Posterior vena cava (tissue), 2 donors: ENCODE results near the gene SLC19A2. TPM values are rescaled to one million over a fixed set of nuclear protein-coding genes. Genes with fewer than 3 reads are reported as not detected.

Experiments used
- DNase-seq: peaks from one replicate; pipeline ENCODE4 v3.0.0-alpha.2; 2020; ENCODE audit warnings: low spot score
- intact Hi-C, 2 donors: fragments of 100-400 bp; cut with DNase I; formaldehyde crosslinking; loops; one replicate each; pipeline versions ENCODE4 v1.14.1 to v1.14.2; 2022 to 2023
- total RNA-seq, 2 donors: library from RNA; stranded (reverse); fragmentation: NEBNext Ultra II Directional; extraction: Animal tissue kit (Norgen Biotek cat#: 25700); gene quantifications; one replicate each; pipeline ENCODE4 v1.2.1, GENCODE V29; 2021
- donor health status: DM: yes; HTN: yes; CAD: no.
- donor health status: DM: yes; HTN: yes; CAD: no.

The SLC19A2 gene
- total RNA-seq, 2 donors from 2014 or later, result 22.1 to 40.6 TPM

DNA sequence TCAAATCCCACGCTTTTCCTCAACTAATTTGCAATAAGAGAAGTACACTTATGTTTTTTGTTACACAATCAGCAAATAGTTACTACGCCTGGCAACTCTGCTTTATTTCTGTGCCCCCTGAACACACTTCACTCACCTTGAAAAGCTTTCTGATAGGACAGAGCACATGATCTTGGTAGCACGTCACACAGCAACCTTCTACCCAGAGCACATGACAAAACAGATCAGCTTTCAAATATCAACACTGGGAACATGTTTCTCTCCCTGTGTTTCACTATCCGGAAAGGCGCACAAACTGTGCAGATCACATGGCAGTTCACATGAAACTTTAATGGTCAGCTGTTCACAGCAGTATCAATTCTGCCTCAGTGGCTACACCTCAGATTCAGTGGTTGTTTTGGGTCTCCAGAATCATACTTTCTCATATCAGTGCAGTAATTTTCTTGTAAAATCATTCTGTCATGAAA lies 2.2 kb downstream of the SLC19A2 start:
- DNase-seq, result no peak
- intact Hi-C loops, result no loop called here

DNA sequence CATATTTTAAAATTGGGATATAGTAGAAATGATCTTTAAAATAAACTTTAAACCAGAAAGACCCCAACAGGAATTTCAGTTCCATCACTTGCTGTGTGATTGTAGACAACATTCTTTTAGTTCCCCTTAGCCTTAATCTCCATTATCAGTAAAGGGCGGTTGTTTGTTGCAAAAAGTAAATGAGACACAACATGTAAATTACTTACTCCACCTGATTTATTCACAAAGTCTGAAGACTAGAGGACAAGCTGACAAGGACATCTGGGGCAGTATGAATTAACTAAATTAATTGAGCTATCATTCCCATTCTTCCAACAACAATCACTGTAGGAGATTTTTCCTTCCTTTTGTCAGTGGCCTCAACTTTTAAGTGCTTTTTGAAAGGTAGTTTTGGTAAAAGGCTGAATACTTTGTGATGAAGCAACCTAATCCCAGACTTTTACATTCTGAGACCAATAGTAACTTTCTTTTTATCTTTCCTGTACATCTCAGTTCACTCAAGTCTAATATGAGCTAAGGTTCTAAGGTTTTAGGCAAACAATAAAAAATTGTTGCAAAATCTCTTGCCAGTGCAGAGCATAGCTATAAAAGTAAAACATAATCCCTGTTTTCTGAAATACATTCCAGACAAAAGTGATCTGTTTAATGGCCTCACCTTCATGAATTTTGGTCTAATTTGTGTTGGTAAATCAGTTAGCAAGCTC lies 6.2 kb downstream of the SLC19A2 start:
- intact Hi-C loops, result no loop called here
- no peak for DNase-seq

DNA sequence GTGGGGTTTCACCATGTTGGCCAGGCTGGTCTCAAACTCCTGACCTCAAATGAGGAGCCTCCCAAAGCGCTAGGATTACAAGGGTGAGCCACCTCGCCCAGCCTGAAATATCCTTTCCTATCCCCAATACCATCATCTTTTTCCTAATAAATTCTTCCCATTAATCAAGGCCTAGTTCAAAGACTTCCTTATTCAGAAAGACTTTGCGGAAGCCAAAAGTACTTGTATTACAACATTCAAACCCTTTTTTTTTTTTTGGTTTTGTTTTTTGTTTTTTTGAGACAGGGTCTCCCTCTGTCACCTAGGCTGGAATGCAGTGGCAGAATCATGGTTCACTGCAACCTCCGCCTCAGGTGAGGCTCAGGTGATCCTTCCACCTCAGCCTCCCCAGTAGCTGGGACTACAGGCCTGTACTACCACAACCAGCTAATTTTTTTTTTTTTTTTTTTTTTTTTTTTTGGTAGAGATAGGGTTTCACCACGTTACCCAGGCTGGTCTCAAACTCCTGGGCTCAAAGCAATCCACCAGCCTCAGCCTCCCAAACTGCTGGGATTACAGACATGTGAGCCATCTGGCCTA lies 7.6 kb downstream of the SLC19A2 start:
- no peak for DNase-seq
- intact Hi-C loops, result no loop called here

DNA sequence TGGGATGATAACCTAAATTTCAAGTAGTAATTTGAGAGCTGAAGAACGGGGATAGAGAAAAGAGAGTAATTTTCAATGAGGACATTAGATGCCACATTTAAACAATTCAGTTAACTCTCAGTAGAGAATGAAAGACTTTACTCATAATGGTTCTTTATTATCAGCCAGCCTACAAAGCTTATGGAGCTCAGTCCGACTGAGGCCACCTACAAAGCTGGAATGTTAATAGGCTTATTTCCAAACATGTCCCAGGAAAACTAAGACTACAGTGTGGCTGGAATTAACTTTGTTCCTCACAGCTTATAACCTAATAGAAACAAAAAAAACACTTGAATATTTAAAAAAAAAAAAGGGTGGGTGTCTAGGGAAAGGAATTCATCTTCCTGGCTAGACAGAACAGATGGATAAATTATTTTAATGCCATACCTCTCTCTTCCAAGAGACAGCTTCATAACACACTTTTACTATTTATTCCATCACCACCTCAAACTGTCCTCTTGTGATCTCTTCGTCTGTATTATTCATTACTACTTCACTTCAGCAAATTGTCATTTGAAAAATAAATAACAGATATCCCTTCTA lies 9.8 kb downstream of the SLC19A2 start:
- DNase-seq, result no peak
- intact Hi-C loops, result no loop called here

DNA sequence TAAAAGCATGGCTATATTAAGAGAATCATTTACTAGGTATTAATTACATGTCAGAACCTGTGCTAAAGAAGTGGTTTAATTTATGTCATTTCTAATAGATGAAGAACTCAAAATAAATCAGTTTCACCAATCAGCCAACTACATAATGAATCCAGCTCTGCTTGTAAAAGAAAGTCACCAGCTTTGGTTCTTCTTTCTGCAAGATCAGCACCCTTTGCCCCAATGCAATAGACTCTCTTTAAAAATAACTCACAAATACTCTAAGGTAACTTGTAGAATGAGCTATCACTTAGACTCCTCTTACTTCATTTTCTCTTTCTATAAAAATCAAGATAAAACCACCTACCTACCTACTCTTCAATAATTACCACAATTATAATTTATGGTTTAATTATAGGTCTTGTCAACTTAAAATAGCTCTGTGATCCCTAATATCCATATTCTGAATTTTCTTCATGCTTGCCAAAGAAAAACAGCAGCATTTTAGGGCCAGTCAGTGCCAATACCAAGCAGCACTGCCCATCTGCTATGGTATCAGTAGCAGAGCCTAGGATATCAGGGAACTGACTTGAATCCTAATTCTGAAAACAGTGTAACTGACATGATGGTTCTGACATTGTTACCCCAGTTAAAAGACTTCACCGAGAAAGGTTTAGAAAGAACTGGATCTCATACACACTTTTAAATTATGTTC lies 11.3 kb downstream of the SLC19A2 start:
- DNase-seq, result no peak
- intact Hi-C loops, result no loop called here

DNA sequence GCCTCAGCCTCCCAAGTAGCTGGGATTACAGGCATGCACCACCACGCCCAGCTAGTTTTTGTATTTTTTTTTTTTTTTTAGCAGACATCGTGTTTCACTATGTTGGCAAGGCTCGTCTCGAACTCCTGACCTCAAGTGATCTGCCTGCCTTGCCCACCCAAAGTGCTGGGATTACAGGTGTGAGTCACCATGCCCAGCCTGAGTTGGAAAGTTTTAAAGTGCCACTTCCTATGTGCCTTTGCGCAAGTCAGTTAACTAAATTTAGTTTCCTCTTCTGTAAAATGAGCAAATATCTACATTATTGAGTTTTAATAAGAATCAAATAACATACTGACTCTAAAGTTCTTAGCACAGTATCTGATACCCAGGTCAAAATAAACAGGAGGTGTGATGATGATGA lies 12.4 kb downstream of the SLC19A2 start:
- no peak for DNase-seq
- intact Hi-C loops, result no loop called here

DNA sequence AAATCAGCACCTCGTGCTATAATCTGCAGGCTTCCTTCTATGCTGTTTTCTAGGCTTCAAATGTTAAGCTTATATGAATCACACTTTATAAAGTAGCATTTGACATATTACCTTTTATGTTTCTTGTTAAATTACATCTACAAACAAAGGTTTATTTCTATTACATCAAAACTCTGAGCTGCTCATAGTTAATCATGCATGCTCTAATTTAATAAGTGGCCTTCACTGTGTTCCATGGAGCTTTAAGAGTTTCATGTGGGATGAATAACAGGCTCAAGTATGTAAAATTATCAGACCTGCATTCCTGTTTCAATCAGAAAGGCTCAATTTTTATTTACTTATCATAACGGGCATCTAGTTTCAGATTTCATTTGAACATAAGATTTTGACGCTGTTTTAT lies 13.0 kb downstream of the SLC19A2 start:
- intact Hi-C loops, result no loop called here
- no peak for DNase-seq

DNA sequence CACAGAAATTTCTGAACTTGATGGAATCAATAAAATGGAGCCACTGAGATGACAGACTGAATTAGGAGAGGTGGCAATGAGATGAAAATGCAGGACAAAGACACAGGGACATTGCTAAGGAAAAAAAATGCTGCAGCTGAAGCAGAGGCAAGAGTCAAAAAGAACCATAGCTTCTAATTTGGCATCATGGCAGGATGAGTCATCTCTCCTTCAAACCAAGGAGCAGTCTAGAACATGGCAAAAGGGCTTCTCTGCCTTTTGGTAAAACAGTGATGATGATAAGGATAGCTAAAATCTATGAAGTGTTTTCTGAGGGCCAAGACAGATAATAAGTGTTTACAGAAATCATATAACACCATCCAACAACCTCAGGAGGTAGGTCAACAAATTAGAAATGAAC lies 16.8 kb downstream of the SLC19A2 start:
- intact Hi-C loops, result loop anchor here in 1 of 2 donors (5.0 kb wide), 1 partner anchor 78 kb away; no protein-coding TSS in a partner anchor
- DNase-seq, result no peak

DNA sequence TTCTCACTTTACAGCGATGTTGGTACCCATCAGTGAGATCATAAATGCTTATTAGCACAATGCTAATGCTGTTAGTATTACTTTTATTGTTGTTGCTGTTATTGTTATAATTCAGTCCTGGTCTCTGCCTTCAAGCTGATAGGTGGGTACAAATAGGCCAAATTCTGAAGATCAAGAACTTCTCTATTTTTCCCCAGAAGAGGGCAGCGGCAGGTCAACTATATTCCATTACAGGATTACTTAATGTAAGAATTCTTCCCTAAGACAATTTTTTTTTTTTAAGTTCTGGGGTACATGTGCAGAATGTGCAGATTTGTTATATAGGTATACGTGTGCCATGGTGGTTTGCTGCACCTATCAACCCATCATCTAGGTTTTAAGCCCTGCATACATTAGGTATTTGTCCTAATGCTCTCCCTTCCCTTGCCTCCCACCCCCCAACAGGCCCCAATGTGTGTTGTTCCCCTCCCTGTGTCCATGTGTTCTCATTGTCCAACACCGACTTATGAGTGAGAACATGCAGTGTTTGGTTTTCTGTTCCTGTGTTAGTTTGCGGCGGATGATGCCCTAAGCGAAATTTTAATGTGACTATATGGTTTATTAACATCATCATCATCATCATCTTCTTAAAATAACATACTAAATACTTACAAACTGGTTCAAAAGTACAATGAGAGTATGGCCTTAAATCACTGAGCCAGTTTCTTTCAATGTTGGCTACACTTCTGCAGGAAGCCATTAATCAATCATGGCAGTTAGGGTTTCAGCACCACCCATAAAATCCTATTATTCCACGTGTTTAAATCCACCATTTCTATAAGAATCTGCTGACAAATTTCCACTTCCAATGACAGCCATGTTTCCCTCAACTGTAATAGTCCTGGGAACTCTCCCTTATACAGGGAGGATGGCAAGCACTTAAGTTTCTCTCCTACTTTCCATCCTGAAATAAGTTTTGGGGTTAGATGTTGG lies 19.2 kb downstream of the SLC19A2 start:
- intact Hi-C loops, result loop anchor here in 1 of 2 donors (5.0 kb wide), 1 partner anchor 81 kb away; no protein-coding TSS in a partner anchor
- no peak for DNase-seq

DNA sequence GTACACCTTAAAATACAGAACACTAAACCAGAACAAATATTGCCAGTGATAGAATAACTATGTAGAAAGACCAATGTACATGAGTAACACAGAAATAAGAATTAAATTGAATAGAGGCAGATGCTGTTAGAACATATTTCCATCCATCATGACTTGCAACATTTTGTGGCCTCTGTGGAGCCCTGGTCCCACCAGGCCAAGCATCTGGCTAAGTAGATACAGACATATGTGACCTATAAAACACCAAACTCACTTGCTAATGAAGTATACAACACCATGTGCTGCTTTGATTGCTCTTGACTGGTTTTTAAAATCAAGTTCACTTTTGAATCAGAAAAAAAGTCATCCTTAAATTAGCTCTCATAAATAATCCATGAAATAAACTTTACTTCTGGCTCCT lies 20.5 kb downstream of the SLC19A2 start:
- DNase-seq, result no peak
- intact Hi-C loops, result loop anchor here in 1 of 2 donors (5.0 kb wide), 1 partner anchor 82 kb away; no protein-coding TSS in a partner anchor

DNA sequence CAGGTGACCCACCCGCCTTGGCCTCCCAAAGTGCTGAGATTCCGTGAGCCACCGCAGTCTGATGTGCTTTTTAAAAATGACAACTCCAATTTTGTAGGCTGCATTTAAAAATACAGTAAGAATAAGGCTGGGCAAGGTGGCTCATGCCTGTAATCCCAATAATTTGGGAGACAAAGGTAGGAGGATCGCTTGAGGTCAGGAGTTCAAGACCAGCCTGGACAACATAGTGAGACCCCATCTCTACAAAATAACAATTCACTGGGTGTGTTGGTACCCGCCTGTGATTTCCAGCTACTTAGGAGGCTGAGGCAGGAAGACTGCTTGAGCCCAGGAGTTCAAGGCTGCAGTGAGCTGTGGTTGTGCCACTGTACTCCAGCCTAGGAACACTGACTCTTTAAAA lies 23.4 kb downstream of the SLC19A2 start:
- intact Hi-C loops, result no loop called here
- DNase-seq, result no peak

DNA sequence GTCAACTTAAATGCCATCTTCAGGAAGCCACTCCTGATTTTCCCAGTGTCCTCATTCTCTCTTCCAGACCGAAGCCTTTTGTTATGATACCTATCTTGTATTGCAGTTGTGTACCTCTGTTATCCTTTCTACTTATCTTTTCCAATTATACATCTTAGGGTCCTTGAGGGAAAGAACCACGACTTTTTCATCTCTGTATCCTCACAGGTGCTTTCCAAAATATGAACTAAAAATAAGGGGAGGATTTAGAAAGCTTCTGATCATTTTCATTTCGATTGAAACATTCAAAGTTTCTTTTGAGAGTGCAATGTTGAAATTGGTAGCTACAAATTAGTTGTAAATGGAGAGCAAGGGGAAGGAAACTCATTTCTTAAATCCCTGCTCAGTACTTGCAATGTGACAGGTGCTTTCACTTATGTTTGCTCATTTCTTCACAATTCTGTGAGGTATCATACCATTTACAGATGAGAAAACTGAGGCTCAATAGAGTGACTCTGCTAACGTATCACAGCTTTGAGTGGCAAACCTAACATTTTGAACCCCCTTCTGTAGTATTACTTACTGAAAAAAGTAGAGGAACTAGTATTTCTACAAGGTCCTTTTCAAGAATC lies 24.2 kb downstream of the SLC19A2 start:
- intact Hi-C loops, result no loop called here
- no peak for DNase-seq

DNA sequence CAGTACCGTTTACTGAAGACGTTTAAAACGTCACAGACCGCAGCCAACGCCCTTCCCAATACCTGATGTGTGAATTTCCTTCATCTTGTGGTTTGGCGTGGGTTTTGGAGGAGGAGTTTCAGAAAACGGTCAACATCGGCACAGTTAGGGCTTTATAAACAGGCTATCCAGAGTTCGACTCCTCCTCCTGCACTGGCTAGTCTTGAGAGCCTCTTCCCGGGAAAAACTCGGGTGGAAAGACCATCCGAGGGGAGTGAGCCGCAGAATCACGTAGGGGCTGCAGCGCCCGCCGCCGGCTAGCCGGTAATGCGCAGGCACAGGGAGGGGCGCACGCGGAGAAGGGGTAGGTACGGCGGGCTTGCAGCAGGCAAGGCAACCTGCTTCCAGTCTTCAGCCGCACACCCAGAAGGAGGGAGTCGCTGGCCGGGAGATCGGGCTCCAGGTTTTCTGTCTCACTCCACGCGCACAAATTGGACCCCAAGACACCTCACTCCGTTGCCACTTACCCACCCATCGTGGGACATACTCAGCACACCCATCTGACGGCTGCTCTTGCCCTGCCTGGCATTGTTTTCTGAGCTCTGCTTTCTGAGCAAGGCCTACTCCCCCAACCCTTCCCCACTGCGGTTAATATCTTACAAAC lies 25.4 kb downstream of the SLC19A2 start:
- DNase-seq, result no peak
- intact Hi-C loops, result no loop called here

DNA sequence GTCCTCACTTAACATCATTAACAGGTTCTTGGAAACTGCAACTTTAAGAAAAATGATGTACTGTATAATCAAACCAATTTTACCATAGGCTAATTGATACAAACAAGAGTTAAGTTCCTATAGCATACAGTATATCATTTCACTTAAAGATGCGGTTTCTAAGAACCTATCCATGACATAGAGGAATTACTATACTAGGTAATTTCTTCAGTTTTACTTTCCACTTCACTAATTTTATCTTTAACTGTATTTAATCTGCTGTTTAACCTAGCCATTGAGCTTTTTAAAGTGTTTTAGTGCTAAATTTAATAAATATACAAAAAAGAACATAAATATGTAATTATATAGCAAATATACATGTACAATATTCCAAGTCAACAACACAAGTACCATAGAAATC lies 28.3 kb downstream of the SLC19A2 start:
- intact Hi-C loops, result no loop called here
- DNase-seq, result no peak

DNA sequence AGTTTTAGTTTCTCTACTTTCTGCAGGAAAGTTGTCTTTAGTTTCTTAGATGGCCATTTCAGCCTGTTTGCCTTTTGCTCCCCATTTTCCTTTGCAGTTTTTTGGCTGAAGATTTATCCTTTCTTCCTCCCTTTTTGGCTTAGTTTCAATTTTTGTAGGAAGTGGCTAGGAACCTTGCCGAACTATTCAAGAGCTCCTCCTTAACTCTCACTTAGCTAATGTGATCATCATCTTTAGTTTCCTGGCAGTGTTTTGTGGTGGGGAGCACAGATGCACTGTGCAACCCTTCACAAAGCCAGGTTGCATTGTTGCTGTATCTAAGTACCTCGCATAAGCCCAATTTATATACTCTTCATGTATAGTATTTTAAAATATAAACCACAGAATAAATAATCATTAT lies 29.7 kb downstream of the SLC19A2 start:
- intact Hi-C loops, result no loop called here
- no peak for DNase-seq

DNA sequence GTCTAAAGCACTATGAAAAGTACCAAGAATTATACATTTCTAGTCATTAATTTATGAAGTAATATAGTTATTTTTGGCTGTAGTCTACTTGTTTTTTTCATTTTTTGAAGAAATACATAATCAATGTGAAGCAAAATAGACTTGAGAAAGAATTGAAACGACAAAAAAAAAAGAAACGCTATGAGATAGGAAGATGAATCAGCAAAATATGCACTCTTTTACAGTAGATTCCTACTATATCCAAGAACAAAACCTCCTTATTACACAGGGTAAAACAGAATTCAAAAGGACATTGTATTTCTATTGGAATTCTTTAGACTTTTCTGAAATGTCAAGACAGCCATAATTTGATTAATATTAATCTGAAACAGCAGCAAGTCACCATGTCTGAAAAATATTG lies 32.8 kb downstream of the SLC19A2 start:
- intact Hi-C loops, result no loop called here
- no peak for DNase-seq

DNA sequence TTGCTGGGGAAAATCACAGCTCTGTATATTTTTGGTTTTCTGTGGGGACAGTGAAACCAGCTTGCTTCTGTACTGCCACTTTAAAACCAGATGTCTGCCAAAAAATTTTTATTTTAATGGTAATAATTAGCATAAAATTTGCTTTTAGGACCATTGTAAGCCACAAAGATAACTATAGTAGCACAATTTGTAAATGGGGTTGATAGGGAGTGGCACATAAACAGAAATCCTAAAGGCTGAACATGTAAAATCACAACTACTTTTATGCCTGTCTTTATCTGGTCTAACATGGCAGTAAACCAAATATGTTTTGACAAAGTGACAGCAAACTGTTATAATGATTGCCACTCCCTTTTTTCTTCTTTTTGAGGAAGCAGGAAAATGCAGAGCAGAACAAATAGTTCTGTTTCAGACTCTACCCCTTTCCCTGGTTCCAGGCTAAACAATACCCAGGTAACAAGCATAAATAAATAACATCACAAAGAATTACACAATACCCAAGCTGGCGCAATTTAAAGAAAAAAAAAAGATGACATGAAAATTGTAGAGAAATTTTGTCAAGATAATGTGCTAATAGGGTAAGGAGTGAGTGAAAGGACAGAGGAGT lies 34.4 kb downstream of the SLC19A2 start:
- intact Hi-C loops, result no loop called here
- no peak for DNase-seq

DNA sequence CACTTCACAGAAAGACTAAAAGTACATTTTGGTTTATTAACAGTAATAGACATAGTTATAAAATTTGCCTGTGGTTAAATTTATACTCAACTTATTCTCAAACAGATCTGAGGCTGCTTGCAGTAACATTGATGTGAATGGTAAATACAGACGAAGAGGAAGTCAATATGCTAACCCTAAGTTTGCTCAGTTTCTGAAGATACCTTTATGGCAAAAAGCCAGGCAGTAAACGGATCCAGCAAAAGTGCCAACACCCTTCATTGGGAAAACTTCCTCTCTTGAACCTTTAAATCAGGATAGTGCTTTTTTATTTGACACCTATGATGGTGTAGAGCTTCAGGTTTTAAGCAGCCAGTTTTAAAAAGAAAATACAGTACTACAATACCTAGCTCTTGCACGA lies 41.8 kb downstream of the SLC19A2 start:
- no peak for DNase-seq
- intact Hi-C loops, result no loop called here
